Lower lobe of right lung (tissue), 2 donors: ENCODE measurements around the gene C16orf90. TPM values are rescaled to one million over a fixed set of nuclear protein-coding genes. Genes with fewer than 3 reads are reported as not detected.
"Not testable (repeated sequence)": the region's sequence is repeated elsewhere in the genome, so short reads cannot be mapped to it uniquely, and the experiment has no call there.

Experiments used
- ATAC-seq, 2 donors: fragments of 200-7000 bp; cut with Tn5 transposase; one replicate each; pipeline ENCODE4 v1.9.1; 2020 to 2022; ENCODE audit warnings: mild to moderate bottlenecking in 2 of 2, moderate library complexity in 2 of 2
- DNase-seq: peaks from one replicate; pipeline ENCODE4 v3.0.0-alpha.2; 2020
- H3K27ac ChIP-seq: fragments of 200-600 bp; one replicate; pipeline ENCODE4 v1.8.0; 2022
- H3K27me3 ChIP-seq: fragments of 200-600 bp; one replicate; pipeline ENCODE4 v1.8.0; 2022; ENCODE audit warnings: low read depth
- H3K36me3 ChIP-seq: fragments of 200-600 bp; one replicate; pipeline ENCODE4 v1.8.0; 2022; ENCODE audit warnings: mild to moderate bottlenecking
- H3K4me1 ChIP-seq: fragments of 200-600 bp; one replicate; pipeline ENCODE4 v1.8.0; 2022
- H3K4me3 ChIP-seq: fragments of 200-600 bp; one replicate; pipeline ENCODE4 v1.8.0; 2022; ENCODE audit warnings: mild to moderate bottlenecking
- H3K9me3 ChIP-seq: fragments of 200-600 bp; one replicate; pipeline ENCODE4 v1.8.0; 2022
- intact Hi-C: fragments of 100-400 bp; cut with DNase I; formaldehyde crosslinking; loops from one replicate; pipeline ENCODE4 v1.11.0; 2022
- total RNA-seq: library from RNA; stranded (reverse); fragmentation: NEBNext Ultra II Directional; extraction: Animal tissue kit (Norgen Biotek cat#: 25700); gene quantifications from one replicate; pipeline ENCODE4 v1.2.1, GENCODE V29; 2021
- TF ChIP-seq, protein P1 (sequence below): fragments of 200-600 bp; IDR thresholded peaks from one replicate; pipeline ENCODE4 v1.8.0; 2022; ENCODE audit warnings: antibody characterized with exemption, mild to moderate bottlenecking
- donor health status: DM: no; HTN: yes; CAD: no; lungs with severe emphysema.

The C16orf90 gene
- total RNA-seq, 1 donor from 2014 or later, result not detected

DNA sequence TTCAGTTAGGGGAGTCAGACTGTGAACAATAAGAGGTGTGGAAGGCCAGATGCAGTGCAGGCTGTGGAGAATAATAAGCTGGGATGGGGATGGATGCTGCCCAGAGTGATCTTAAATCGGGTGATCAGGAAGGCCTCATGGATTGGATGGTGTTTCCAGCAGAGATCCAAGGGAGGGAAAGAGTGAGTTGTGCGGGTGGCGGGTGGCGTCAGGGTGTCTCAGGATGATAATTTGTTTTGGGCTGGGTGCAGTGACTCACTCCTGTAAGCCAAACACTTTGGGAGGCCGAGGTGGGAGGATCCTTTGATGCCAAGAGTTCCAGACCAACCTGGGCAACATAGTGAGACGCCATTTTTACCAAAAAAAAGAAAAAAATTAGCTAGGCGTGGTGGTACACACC, 13.4 kb upstream of the C16orf90 start:
- intact Hi-C loops, result no loop called here
- Histone ChIP-seq H3K27me3 (no peaks in the 10 kb centered on the region), H3K36me3 (peaks cover 80% of the 10 kb centered on the region), H3K4me3 (no peak overlapping the region), H3K9me3 (no peaks in the 10 kb centered on the region), H3K27ac (no peak overlapping the region), H3K4me1 (no peaks in the 10 kb centered on the region)
- no peak for ATAC-seq
- DNase-seq, result no peak
- TF ChIP-seq, protein P1, sequence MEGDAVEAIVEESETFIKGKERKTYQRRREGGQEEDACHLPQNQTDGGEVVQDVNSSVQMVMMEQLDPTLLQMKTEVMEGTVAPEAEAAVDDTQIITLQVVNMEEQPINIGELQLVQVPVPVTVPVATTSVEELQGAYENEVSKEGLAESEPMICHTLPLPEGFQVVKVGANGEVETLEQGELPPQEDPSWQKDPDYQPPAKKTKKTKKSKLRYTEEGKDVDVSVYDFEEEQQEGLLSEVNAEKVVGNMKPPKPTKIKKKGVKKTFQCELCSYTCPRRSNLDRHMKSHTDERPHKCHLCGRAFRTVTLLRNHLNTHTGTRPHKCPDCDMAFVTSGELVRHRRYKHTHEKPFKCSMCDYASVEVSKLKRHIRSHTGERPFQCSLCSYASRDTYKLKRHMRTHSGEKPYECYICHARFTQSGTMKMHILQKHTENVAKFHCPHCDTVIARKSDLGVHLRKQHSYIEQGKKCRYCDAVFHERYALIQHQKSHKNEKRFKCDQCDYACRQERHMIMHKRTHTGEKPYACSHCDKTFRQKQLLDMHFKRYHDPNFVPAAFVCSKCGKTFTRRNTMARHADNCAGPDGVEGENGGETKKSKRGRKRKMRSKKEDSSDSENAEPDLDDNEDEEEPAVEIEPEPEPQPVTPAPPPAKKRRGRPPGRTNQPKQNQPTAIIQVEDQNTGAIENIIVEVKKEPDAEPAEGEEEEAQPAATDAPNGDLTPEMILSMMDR, result no peak

- peaks cover 16% of the 10 kb centered on the region for H3K4me1 ChIP-seq
- H3K9me3 ChIP-seq, result no peaks in the 10 kb centered on the region
- no peak for ATAC-seq
- H3K36me3 ChIP-seq, result peaks cover 31% of the 10 kb centered on the region
- TF ChIP-seq, protein P1, result no peak
- no peak for DNase-seq
- intact Hi-C loops, result no loop called here
- no peak overlapping the region for H3K27ac ChIP-seq
- no peaks in the 10 kb centered on the region for H3K27me3 ChIP-seq
- no peak overlapping the region for H3K4me3 ChIP-seq
Observed at GRCh38 chr16:3503523-3503922, 8.2 kb upstream of the C16orf90 start.

DNA sequence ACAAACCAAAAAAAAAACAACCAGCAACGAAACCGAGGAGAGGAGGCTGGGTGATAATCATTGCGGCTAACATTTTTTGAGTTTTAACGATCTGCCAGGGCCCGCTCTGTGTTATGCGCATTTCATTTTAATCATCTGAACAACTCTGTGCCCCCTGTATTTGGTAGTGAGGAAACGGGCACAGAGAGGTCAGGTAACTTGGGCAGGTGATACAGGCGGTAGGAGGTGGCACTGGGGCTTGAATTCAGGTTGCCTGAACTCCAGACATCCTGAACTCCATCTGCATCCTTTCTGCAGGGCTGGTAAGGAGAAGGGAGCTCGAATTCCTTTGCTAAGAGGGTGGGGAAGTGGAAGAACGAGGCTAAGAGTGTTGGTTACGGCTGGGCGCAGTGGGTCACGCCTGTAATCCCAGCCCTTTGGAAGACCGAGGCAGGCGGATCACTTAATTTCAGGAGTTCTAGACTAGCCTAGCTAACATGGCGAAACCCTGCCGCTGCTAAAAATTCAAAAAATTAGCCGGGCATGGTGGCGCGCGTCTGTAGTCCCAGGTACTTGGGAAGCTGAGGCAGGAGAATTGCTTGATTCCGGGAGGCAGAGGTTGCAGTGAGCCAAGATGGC, 6.6 kb upstream of the C16orf90 start:
- Histone ChIP-seq H3K4me1 (peaks cover 16% of the 10 kb centered on the region), H3K4me3 (peak overlapping the region; percentile 89), H3K9me3 (no peaks in the 10 kb centered on the region), H3K36me3 (peaks cover 21% of the 10 kb centered on the region), H3K27ac (no peak overlapping the region), H3K27me3 (no peaks in the 10 kb centered on the region)
- TF ChIP-seq, protein P1, result no peak
- ATAC-seq, result no peak
- peak; percentile 29 for DNase-seq
- intact Hi-C loops, result no loop called here

GRCh38 chr16:3501412-3501761, 6.1 kb upstream of the C16orf90 start:
- H3K4me3 ChIP-seq, result peak overlapping the region; percentile 89
- ATAC-seq, H3K27me3 ChIP-seq, intact Hi-C loops, DNase-seq, H3K9me3 ChIP-seq: not testable (repeated sequence)
- H3K27ac ChIP-seq, result peak overlapping the region; percentile 85
- peaks cover 17% of the 10 kb centered on the region for H3K36me3 ChIP-seq
- H3K4me1 ChIP-seq, result peaks cover 16% of the 10 kb centered on the region

GRCh38 chr16:3498988-3499387, 3.7 kb upstream of the C16orf90 start:
- Histone ChIP-seq H3K4me3 (no peak overlapping the region), H3K36me3 (no peaks in the 10 kb centered on the region), H3K27ac (no peak overlapping the region), H3K9me3 (no peaks in the 10 kb centered on the region), H3K4me1 (peaks cover 16% of the 10 kb centered on the region), H3K27me3 (no peaks in the 10 kb centered on the region)
- DNase-seq (no peak), ATAC-seq (no peak)
- TF ChIP-seq, protein P1, result no peak
- intact Hi-C loops, result no loop called here

- Histone ChIP-seq H3K27ac (no peak overlapping the region), H3K36me3 (no peaks in the 10 kb centered on the region), H3K4me1 (peaks cover 14% of the 10 kb centered on the region), H3K4me3 (no peak overlapping the region), H3K9me3 (no peaks in the 10 kb centered on the region), H3K27me3 (no peaks in the 10 kb centered on the region)
- ATAC-seq, result no peak
- intact Hi-C loops, result no loop called here
- TF ChIP-seq, protein P1, result no peak
- DNase-seq, result peak; percentile 19
Observed at GRCh38 chr16:3497771-3498170, 2.5 kb upstream of the C16orf90 start.
